BE2C (cell line): ENCODE results near the gene MDH1B.

Source experiments
- DNase-seq: peaks from one replicate; pipeline ENCODE4 v3.0.0-alpha.2; 2020
- H3K27me3 ChIP-seq: fragments of 250-450 bp; sonication (Bioruptor Pico); 2 replicates; pipeline ENCODE4 v1.5.1; 2020; ENCODE audit warnings: mild to moderate bottlenecking
- H3K36me3 ChIP-seq: fragments of 250-450 bp; sonication (Bioruptor Pico); 2 replicates; pipeline ENCODE4 v1.5.1; 2020; ENCODE audit warnings: mild to moderate bottlenecking
- H3K4me1 ChIP-seq: fragments of 250-450 bp; sonication (Bioruptor Pico); 2 replicates; pipeline ENCODE4 v1.5.1; 2020
- H3K4me3 ChIP-seq: 2 replicates; pipeline ENCODE4 v1.5.1; 2011; ENCODE audit warnings: low read depth, low read length
- H3K9me3 ChIP-seq: fragments of 250-450 bp; sonication (Bioruptor Pico); 2 replicates; pipeline ENCODE4 v1.5.1; 2020
- TF ChIP-seq, protein P1 (sequence below): IDR thresholded peaks from 2 replicates; pipeline ENCODE4 v1.5.1; 2012; ENCODE audit warnings: mild to moderate bottlenecking, low read depth, low read length

The MDH1B gene

DNA sequence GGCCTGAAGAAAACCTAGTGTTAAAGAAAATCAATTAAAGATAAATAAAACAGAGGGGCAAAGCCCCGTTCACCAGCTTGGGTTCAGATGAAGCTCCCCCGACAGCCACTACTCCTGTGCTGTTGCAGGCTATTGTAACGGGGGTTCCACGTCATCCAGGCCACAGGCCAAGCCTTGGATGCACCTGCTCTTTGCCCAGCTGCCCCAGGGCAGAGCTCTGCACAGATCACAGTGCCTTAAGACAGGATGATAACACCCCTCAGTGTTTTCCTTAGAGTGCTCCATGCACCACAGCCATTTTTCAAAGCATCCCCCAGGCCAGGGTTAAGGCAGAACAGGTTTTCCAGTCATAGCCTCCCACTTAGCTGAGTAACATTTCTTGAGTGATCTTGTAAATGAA is 32.2 kb upstream of the MDH1B start:
- Histone ChIP-seq H3K27me3 (no peaks in the 10 kb centered on the region), H3K9me3 (no peaks in the 10 kb centered on the region), H3K4me3 (no peak overlapping the region), H3K36me3 (peaks cover 12% of the 10 kb centered on the region), H3K4me1 (peaks cover 4% of the 10 kb centered on the region; the same call in 1 of the 2 replicates)
- TF ChIP-seq, protein P1, sequence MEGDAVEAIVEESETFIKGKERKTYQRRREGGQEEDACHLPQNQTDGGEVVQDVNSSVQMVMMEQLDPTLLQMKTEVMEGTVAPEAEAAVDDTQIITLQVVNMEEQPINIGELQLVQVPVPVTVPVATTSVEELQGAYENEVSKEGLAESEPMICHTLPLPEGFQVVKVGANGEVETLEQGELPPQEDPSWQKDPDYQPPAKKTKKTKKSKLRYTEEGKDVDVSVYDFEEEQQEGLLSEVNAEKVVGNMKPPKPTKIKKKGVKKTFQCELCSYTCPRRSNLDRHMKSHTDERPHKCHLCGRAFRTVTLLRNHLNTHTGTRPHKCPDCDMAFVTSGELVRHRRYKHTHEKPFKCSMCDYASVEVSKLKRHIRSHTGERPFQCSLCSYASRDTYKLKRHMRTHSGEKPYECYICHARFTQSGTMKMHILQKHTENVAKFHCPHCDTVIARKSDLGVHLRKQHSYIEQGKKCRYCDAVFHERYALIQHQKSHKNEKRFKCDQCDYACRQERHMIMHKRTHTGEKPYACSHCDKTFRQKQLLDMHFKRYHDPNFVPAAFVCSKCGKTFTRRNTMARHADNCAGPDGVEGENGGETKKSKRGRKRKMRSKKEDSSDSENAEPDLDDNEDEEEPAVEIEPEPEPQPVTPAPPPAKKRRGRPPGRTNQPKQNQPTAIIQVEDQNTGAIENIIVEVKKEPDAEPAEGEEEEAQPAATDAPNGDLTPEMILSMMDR: no peak
- peak; percentile 49 for DNase-seq

DNA sequence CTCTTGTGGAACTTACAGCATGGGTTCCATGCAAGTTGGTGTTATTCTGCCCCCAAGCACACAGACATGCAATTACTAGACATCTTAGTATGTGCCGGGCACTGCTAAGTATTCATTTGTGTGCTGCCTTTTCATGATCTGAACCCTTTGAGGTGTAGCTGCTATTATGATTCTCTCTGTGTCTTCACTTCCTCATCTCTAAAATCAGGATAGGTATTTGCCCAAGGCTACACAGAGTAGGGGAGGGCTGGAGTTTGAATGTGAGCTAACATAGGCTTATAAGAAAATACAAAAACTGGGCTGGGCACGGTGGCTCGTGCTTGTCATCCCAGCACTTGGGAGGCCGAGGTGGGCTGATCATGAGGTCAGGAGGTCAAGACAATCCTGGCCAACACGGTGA is 27.5 kb upstream of the MDH1B start:
- TF ChIP-seq, protein P1: no peak
- Histone ChIP-seq H3K27me3 (no peaks in the 10 kb centered on the region), H3K9me3 (no peaks in the 10 kb centered on the region), H3K4me1 (peaks cover 4% of the 10 kb centered on the region; the same call in 1 of the 2 replicates), H3K36me3 (peaks cover 51% of the 10 kb centered on the region), H3K4me3 (no peak overlapping the region)
- DNase-seq: no peak

DNA sequence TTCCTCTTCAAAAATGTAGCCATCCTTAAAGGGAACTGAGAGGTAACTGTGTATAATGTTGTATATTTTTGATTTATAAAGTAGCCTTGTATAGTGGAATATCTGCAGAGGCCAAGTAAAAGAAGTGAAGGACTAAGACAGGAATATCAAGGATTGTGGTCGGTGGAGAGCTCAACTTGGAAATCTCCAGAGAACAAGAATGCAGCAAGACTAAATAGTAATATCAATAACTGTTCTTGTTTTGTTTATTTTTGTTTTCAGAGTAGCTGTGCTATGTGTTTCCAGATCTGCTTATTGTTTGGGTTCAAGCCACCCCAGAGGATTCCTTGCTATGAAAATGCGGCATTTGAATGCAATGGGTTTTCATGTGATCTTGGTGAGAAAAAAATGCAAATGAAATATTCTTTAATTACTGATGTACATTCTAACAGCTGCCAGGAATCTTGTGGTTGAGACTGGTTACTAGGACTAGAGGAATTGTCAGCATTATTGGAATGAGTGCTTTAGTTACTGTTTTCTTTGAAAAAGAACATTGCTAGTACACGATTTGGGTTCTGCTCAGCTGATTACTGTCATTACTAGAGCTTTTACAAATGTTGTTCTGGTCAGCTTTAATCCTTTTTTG is 25.3 kb upstream of the MDH1B start:
- H3K27me3 ChIP-seq: no peaks in the 10 kb centered on the region
- TF ChIP-seq, protein P1: no peak
- no peak for DNase-seq
- peaks cover 68% of the 10 kb centered on the region for H3K36me3 ChIP-seq
- no peak overlapping the region for H3K4me3 ChIP-seq
- H3K4me1 ChIP-seq: peaks cover under 1% of the 10 kb centered on the region; the same call in 1 of the 2 replicates
- H3K9me3 ChIP-seq: no peaks in the 10 kb centered on the region

DNA sequence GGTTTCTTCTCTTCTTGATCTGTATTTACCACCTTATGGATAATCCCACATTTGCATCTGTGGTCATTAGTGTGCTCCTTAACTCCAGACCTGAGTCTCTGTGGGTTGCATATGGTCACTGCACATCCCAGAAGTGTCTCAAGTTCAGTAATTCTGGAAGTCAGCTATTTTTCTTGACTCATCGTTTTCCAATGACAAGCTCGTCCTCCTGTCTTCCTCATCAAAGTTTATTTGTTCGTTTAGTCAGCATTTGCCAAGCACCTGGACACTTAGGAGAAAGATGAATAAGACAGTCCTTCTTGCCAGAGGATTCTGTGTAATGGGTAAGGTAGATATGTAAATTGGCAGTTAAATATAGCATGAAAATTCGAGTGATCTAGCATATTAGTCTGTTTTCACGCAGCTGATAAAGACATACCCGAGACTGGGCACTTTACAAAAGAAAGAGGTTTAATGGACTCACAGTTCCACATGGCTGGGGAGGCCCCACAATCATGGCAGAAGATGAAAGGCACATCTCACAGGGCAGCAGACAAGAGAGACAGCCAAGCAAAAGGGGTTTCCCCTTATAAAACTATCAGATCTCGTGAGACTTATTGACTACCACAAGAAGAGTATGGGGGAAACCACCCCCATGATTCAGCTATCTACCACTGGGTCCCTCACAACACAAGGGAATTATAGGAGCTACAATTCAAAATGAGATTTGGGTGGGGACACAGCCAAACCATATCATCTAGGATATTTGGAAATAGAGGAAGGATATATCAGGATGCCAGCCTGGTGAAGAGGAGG is 19.6 kb upstream of the MDH1B start:
- H3K9me3 ChIP-seq: no peaks in the 10 kb centered on the region
- H3K4me1 ChIP-seq: no peaks in the 10 kb centered on the region
- H3K36me3 ChIP-seq: peaks cover 61% of the 10 kb centered on the region
- TF ChIP-seq, protein P1: no peak
- no peak for DNase-seq
- H3K4me3 ChIP-seq: no peak overlapping the region
- no peaks in the 10 kb centered on the region for H3K27me3 ChIP-seq

DNA sequence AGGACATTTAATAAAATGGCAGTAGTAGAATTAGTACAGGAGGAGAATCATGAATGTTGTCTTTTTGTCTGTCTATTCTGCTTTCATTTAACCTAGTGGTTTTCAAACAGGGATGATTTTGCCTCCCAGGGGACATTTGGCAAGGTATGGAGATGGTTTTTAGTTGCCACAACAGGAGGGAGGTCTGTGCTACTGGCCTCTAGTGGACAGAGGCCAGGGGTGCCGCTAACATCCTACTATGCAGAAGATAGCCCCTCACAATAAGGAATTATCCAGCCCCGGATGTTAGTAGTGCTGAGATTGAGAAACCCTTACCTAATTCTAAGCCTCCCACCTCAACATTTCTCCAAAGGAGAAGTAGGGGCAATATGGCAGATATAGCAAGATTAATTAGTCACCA is 18.6 kb upstream of the MDH1B start:
- no peak overlapping the region for H3K4me3 ChIP-seq
- H3K36me3 ChIP-seq: peaks cover 57% of the 10 kb centered on the region
- TF ChIP-seq, protein P1: peak; percentile 78
- H3K9me3 ChIP-seq: no peaks in the 10 kb centered on the region
- H3K27me3 ChIP-seq: no peaks in the 10 kb centered on the region
- no peaks in the 10 kb centered on the region for H3K4me1 ChIP-seq
- DNase-seq: peak; percentile 51

DNA sequence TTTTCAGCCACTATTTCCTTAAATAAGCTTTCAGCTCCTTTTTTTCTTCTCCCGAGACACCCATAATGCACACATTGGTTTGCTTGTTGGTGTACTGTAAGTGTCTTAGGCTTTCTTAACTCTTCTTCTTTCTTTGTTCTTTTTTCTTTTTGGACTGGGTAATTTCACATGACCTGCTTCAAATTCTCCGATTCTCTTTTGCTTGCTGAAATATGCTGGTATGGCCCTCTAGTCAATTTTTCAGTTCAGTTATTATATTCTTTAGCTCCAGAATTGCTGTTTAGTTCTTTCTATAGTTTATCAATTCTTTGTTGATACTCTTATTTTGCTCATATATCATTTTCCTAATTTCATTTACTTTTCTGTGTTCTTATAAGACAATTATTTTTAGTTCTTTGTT is 15.5 kb upstream of the MDH1B start:
- Histone ChIP-seq H3K27me3 (no peaks in the 10 kb centered on the region), H3K36me3 (peaks cover 48% of the 10 kb centered on the region), H3K9me3 (no peaks in the 10 kb centered on the region), H3K4me1 (no peaks in the 10 kb centered on the region), H3K4me3 (no peak overlapping the region)
- no peak for DNase-seq
- TF ChIP-seq, protein P1: no peak
